Endodermal cell (in vitro differentiated cells): ENCODE data around the gene ISG20. TPM values are rescaled to one million over a fixed set of nuclear protein-coding genes. Genes with fewer than 3 reads are reported as not detected.

Experiments
- DNase-seq: peaks from one replicate; pipeline ENCODE4 v3.0.0-alpha.2; 2017
- H3K27ac ChIP-seq: 2 replicates; pipeline ENCODE4 v1.5.1; 2013; ENCODE audit warnings: mild to moderate bottlenecking, low read depth, low read length, moderate library complexity
- H3K27me3 ChIP-seq: 2 replicates; pipeline ENCODE4 v1.6.1; 2013; ENCODE audit warnings: mild to moderate bottlenecking, low read length, moderate library complexity; ENCODE audit not compliant: insufficient read depth, control insufficient read depth, poor library complexity, severe bottlenecking
- H3K36me3 ChIP-seq: 2 replicates; pipeline ENCODE4 v1.7.0; 2013; ENCODE audit warnings: mild to moderate bottlenecking, low read length, moderate library complexity; ENCODE audit not compliant: control insufficient read depth, insufficient read depth
- H3K4me1 ChIP-seq: one replicate; pipeline ENCODE4 v1.7.0; 2013; ENCODE audit warnings: low read length; ENCODE audit not compliant: control insufficient read depth, insufficient read depth
- H3K4me3 ChIP-seq: 2 replicates; pipeline ENCODE4 v1.5.1; 2013; ENCODE audit warnings: mild to moderate bottlenecking, low read length, moderate library complexity
- H3K9ac ChIP-seq: 2 replicates; pipeline ENCODE4 v1.6.1; 2013; ENCODE audit warnings: mild to moderate bottlenecking, low read length, moderate library complexity; ENCODE audit not compliant: poor library complexity, severe bottlenecking; ENCODE audit errors: extremely low read depth
- H3K9me3 ChIP-seq: 2 replicates; pipeline ENCODE4 v1.6.1; 2013; ENCODE audit warnings: mild to moderate bottlenecking, low read length, moderate library complexity; ENCODE audit not compliant: control insufficient read depth
- H3K27ac Mint-ChIP-seq: 2 replicates; pipeline ENCODE4 v1.8.0; 2020; ENCODE audit warnings: mixed read lengths
- H3K27me3 Mint-ChIP-seq: 2 replicates; pipeline ENCODE4 v1.8.0; 2021; ENCODE audit warnings: mild to moderate bottlenecking, mixed read lengths; ENCODE audit not compliant: insufficient read depth
- H3K36me3 Mint-ChIP-seq: 2 replicates; pipeline ENCODE4 v1.8.0; 2020; ENCODE audit warnings: low read depth, mixed read lengths
- H3K4me1 Mint-ChIP-seq: 2 replicates; pipeline ENCODE4 v1.8.0; 2020; ENCODE audit warnings: mixed read lengths
- H3K4me3 Mint-ChIP-seq: 2 replicates; pipeline ENCODE4 v1.8.0; 2020; ENCODE audit warnings: mild to moderate bottlenecking, moderate library complexity, mixed read lengths
- H3K9me3 Mint-ChIP-seq: 2 replicates; pipeline ENCODE4 v1.8.0; 2020; ENCODE audit warnings: mild to moderate bottlenecking, mixed read lengths
- WGBS, 2 experiments: methylation state at CpG; one replicate each; pipeline versions ENCODE4 v1.1.5 to v1.1.7; 2013; ENCODE audit warnings: missing lambda C conversion rate in 2 of 2, mixed read lengths in 1 of 2; ENCODE audit not compliant: insufficient coverage in 1 of 2, insufficient read length in 1 of 2; 5-methylcytosine and 5-hydroxymethylcytosine counted together
- total RNA-seq, 2 donors: library from RNA; stranded (reverse); fragmentation: NEBNext Ultra II Directional in 1 of 2; extraction: Animal tissue kit (Norgen Biotek cat#: 25700) in 1 of 2; gene quantifications; 2 replicates in 1 of 2; 3 replicates in 1 of 2; pipeline ENCODE4 v1.2.1, GENCODE V29; 2021
- TF ChIP-seq, protein P1 (sequence below): fragments of 200-600 bp; sonication (generic); conservative IDR thresholded peaks from 2 replicates; pipeline ENCODE4 v1.5.0; 2021; ENCODE audit warnings: antibody characterized with exemption, mild to moderate bottlenecking

ISG20 gene
- total RNA-seq, 2 donors from 2014 or later: 9.3 to 11.4 TPM

- Mint-ChIP-seq H3K27me3 (no peaks in the 10 kb centered on the region), H3K36me3 (peaks cover 75% of the 10 kb centered on the region), H3K27ac (no peak overlapping the region), H3K9me3 (no peaks in the 10 kb centered on the region), H3K4me3 (no peak overlapping the region), H3K4me1 (peaks cover 37% of the 10 kb centered on the region)
- Histone ChIP-seq H3K4me1 (peaks cover 9% of the 10 kb centered on the region), H3K4me3 (no peak overlapping the region), H3K9me3 (no peaks in the 10 kb centered on the region), H3K36me3 (peaks cover 91% of the 10 kb centered on the region), H3K9ac (no peak overlapping the region), H3K27ac (no peak overlapping the region), H3K27me3 (no peaks in the 10 kb centered on the region)
- DNase-seq: no peak
- 75 to 100% methylated on average over 1 of the region's 1 CpG for WGBS, 2 experiments
- TF ChIP-seq, protein P1, sequence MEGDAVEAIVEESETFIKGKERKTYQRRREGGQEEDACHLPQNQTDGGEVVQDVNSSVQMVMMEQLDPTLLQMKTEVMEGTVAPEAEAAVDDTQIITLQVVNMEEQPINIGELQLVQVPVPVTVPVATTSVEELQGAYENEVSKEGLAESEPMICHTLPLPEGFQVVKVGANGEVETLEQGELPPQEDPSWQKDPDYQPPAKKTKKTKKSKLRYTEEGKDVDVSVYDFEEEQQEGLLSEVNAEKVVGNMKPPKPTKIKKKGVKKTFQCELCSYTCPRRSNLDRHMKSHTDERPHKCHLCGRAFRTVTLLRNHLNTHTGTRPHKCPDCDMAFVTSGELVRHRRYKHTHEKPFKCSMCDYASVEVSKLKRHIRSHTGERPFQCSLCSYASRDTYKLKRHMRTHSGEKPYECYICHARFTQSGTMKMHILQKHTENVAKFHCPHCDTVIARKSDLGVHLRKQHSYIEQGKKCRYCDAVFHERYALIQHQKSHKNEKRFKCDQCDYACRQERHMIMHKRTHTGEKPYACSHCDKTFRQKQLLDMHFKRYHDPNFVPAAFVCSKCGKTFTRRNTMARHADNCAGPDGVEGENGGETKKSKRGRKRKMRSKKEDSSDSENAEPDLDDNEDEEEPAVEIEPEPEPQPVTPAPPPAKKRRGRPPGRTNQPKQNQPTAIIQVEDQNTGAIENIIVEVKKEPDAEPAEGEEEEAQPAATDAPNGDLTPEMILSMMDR: no peak
Observed at GRCh38 chr15:88627463-88627862, 11.4 kb upstream of the ISG20 start.

DNA sequence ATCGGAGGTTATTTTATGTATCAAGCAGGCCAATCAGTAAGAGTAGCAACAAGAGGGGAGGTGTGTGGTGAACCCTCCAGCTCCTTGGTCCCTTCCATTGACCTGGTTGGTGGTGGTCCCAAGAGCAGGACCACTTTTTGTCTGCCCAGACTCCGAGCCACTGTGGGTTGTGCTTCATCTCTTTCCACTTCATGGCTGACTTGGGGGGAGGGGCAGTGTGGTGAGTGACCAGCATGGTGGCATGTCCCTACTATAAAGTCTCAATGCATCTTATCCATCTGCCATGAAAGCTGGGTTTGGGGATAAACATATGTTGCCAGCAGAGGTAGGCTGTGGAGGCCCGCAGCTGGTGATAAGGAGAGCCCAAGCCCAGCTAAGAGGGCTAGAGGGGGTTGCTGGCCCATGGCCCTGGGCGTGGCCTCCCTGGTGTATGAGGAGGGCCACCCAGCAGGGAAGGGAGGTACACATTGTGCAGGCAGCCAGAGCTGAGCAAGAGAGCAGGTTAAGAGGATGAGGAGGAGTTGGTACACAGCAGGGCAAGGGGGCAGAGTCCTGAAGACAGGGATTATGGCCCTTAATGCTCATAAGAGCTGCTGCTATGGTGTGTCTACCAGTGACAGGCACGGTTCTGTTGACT, 10.7 kb upstream of the ISG20 start:
- H3K36me3 ChIP-seq: peaks cover 93% of the 10 kb centered on the region
- H3K4me1 ChIP-seq: peaks cover 9% of the 10 kb centered on the region
- no peak overlapping the region for H3K9ac ChIP-seq
- H3K4me3 ChIP-seq: no peak overlapping the region
- H3K4me3 Mint-ChIP-seq: no peak overlapping the region
- H3K27me3 ChIP-seq: no peaks in the 10 kb centered on the region
- H3K4me1 Mint-ChIP-seq: peaks cover 32% of the 10 kb centered on the region
- 93 to 95% methylated on average over 3 to 5 of the region's 5 CpGs for WGBS, 2 experiments
- peaks cover 80% of the 10 kb centered on the region for H3K36me3 Mint-ChIP-seq
- no peak overlapping the region for H3K27ac Mint-ChIP-seq
- no peak overlapping the region for H3K27ac ChIP-seq
- H3K9me3 ChIP-seq: no peaks in the 10 kb centered on the region
- TF ChIP-seq, protein P1: no peak
- no peak for DNase-seq
- H3K27me3 Mint-ChIP-seq: no peaks in the 10 kb centered on the region
- no peaks in the 10 kb centered on the region for H3K9me3 Mint-ChIP-seq

DNA sequence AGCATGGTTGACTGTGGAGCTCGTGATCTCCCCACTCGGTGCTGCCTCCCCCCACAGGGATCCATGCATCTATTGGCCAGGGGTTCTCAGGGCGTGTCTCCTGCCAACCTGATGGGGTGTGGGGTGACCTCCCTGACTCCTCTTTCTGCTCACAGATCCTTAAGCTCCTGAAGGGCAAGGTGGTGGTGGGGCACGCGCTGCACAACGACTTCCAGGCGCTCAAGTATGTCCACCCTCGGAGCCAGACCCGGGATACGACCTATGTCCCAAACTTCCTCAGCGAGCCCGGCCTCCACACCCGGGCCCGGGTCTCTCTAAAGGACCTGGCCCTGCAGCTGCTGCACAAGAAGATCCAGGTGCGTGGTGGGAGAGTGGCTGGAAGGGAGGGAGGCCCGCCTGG, 9.7 kb upstream of the ISG20 start:
- H3K36me3 Mint-ChIP-seq: peaks cover 81% of the 10 kb centered on the region
- Histone ChIP-seq H3K27ac (no peak overlapping the region), H3K4me1 (peaks cover 9% of the 10 kb centered on the region), H3K36me3 (peaks cover 87% of the 10 kb centered on the region), H3K27me3 (no peaks in the 10 kb centered on the region), H3K4me3 (no peak overlapping the region), H3K9ac (no peak overlapping the region), H3K9me3 (no peaks in the 10 kb centered on the region)
- H3K9me3 Mint-ChIP-seq: no peaks in the 10 kb centered on the region
- H3K27me3 Mint-ChIP-seq: no peaks in the 10 kb centered on the region
- DNase-seq: no peak
- 90% methylated on average over 15 to 16 of the region's 16 CpGs for WGBS, 2 experiments
- no peak overlapping the region for H3K4me3 Mint-ChIP-seq
- H3K27ac Mint-ChIP-seq: no peak overlapping the region
- TF ChIP-seq, protein P1: no peak
- peaks cover 22% of the 10 kb centered on the region for H3K4me1 Mint-ChIP-seq
